Coronary artery (tissue), 2 donors: ENCODE measurements around the gene CDKN1B.

Source experiments
- DNase-seq: peaks from one replicate; pipeline ENCODE4 v3.0.0-alpha.2; 2017; ENCODE audit warnings: low spot score
- H3K27ac ChIP-seq, 2 donors: fragments of 200-600 bp; sonication (generic); one replicate each; pipeline ENCODE4 v1.5.1; 2016 to 2019
- H3K4me3 ChIP-seq: fragments of 200-600 bp; sonication (generic); 2 replicates; pipeline ENCODE4 v1.5.1; 2016; ENCODE audit warnings: mild to moderate bottlenecking, moderate library complexity
- CTCF ChIP-seq: fragments of 200-600 bp; sonication (generic); IDR thresholded peaks from one replicate; pipeline ENCODE4 v1.5.1; 2019; ENCODE audit warnings: antibody characterized with exemption

CDKN1B gene

GRCh38 chr12:12699345-12699744 is 17.8 kb upstream of the CDKN1B start:
- DNase-seq, result no peak
- no peak overlapping the region for H3K4me3 ChIP-seq

GRCh38 chr12:12700254-12700653 is 16.9 kb upstream of the CDKN1B start:
- no peak overlapping the region for H3K27ac ChIP-seq
- no peak for TF ChIP-seq CTCF
- DNase-seq, result no peak
- H3K4me3 ChIP-seq, result no peak overlapping the region

More at GRCh38 chr12:12699345-12699744, 17.8 kb upstream of the CDKN1B start:
- no peak for TF ChIP-seq CTCF
- H3K27ac ChIP-seq, result no peak overlapping the region

GRCh38 chr12:12701457-12701856 is 15.7 kb upstream of the CDKN1B start:
- H3K4me3 ChIP-seq, result no peak overlapping the region
- TF ChIP-seq CTCF, result no peak
- H3K27ac ChIP-seq, result no peak overlapping the region
- no peak for DNase-seq

GRCh38 chr12:12704593-12705230 is 12.5 kb upstream of the CDKN1B start:
- TF ChIP-seq CTCF, result peak; percentile 74
- Histone ChIP-seq H3K27ac (no peak overlapping the region), H3K4me3 (no peak overlapping the region)
- no peak for DNase-seq

- no peak for TF ChIP-seq CTCF
- no peak overlapping the region for H3K4me3 ChIP-seq
- H3K27ac ChIP-seq, result no peak overlapping the region
- DNase-seq, result no peak
These were observed 11.2 kb upstream of the CDKN1B start for GRCh38 chr12:12705838-12706520.

- no peak for TF ChIP-seq CTCF
- H3K4me3 ChIP-seq, result peak overlapping the region; percentile 59
These were observed 3.3 kb upstream of the CDKN1B start for GRCh38 chr12:12713932-12714275.

More at GRCh38 chr12:12713932-12714275, 3.3 kb upstream of the CDKN1B start:
- H3K27ac ChIP-seq, result peak overlapping the region in 1 of 2 donors; percentile 97
- no peak for DNase-seq
